Osteocyte (in vitro differentiated cells): ENCODE measurements around the gene PTPRN2. TPM values are rescaled to one million over a fixed set of nuclear protein-coding genes. Genes with fewer than 3 reads are reported as not detected.

Experiments used
- DNase-seq: peaks from one replicate; pipeline ENCODE4 v3.0.0; 2021; ENCODE audit warnings: mixed read lengths; ENCODE audit not compliant: unreplicated experiment; ENCODE audit errors: extremely low spot score
- H3K27ac Mint-ChIP-seq: one replicate; pipeline ENCODE4 v1.8.0; 2021; ENCODE audit warnings: mild to moderate bottlenecking, mixed read lengths; ENCODE audit not compliant: unreplicated experiment
- H3K27me3 Mint-ChIP-seq: one replicate; pipeline ENCODE4 v1.8.0; 2021; ENCODE audit warnings: mixed read lengths; ENCODE audit not compliant: unreplicated experiment
- H3K36me3 Mint-ChIP-seq: one replicate; pipeline ENCODE4 v1.8.0; 2021; ENCODE audit warnings: mixed read lengths; ENCODE audit not compliant: unreplicated experiment
- H3K4me1 Mint-ChIP-seq: one replicate; pipeline ENCODE4 v1.8.0; 2021; ENCODE audit warnings: mixed read lengths; ENCODE audit not compliant: unreplicated experiment
- H3K4me3 Mint-ChIP-seq: one replicate; pipeline ENCODE4 v1.8.0; 2021; ENCODE audit warnings: mild to moderate bottlenecking, moderate library complexity, mixed read lengths; ENCODE audit not compliant: unreplicated experiment
- H3K9me3 Mint-ChIP-seq: one replicate; pipeline ENCODE4 v1.8.0; 2021; ENCODE audit warnings: mixed read lengths; ENCODE audit not compliant: unreplicated experiment
- total RNA-seq: library from RNA; stranded (reverse); gene quantifications from 2 replicates; pipeline ENCODE4 v1.2.1, GENCODE V29; 2021
- TF ChIP-seq, protein P1 (sequence below): fragments of 200-600 bp; sonication (generic); IDR thresholded peaks from 2 replicates; pipeline ENCODE4 v1.5.0; 2021; ENCODE audit warnings: antibody characterized with exemption, mild to moderate bottlenecking, moderate library complexity

Gene PTPRN2
- total RNA-seq, 1 donor from 2014 or later, result 0.59 TPM

DNA sequence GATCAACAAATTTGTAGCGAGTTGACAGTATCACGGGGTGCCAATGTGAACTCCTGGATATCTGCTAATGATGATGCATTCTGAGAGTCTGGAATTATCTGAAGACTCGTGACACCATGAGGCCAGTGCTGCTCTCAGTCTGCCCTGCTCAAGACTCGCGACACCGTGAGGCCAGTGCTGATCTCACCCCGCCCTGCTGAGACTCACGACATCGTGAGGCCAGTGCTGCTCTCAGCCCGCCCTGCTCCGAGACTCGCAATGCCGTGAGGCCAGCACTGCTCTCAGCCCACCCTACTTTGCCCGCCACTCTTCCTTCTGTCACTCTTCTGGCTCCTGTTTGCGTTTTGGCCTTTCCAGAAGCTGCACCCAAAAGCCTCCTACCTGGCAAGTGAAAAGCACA lies 411.8 kb downstream of the PTPRN2 start:
- TF ChIP-seq, protein P1, sequence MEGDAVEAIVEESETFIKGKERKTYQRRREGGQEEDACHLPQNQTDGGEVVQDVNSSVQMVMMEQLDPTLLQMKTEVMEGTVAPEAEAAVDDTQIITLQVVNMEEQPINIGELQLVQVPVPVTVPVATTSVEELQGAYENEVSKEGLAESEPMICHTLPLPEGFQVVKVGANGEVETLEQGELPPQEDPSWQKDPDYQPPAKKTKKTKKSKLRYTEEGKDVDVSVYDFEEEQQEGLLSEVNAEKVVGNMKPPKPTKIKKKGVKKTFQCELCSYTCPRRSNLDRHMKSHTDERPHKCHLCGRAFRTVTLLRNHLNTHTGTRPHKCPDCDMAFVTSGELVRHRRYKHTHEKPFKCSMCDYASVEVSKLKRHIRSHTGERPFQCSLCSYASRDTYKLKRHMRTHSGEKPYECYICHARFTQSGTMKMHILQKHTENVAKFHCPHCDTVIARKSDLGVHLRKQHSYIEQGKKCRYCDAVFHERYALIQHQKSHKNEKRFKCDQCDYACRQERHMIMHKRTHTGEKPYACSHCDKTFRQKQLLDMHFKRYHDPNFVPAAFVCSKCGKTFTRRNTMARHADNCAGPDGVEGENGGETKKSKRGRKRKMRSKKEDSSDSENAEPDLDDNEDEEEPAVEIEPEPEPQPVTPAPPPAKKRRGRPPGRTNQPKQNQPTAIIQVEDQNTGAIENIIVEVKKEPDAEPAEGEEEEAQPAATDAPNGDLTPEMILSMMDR, result no peak
- Mint-ChIP-seq H3K36me3 (no peaks in the 10 kb centered on the region), H3K4me3 (no peak overlapping the region), H3K27me3 (no peaks in the 10 kb centered on the region), H3K9me3 (peaks cover 56% of the 10 kb centered on the region), H3K27ac (no peak overlapping the region), H3K4me1 (no peaks in the 10 kb centered on the region)
- peak; percentile 84 for DNase-seq

DNA sequence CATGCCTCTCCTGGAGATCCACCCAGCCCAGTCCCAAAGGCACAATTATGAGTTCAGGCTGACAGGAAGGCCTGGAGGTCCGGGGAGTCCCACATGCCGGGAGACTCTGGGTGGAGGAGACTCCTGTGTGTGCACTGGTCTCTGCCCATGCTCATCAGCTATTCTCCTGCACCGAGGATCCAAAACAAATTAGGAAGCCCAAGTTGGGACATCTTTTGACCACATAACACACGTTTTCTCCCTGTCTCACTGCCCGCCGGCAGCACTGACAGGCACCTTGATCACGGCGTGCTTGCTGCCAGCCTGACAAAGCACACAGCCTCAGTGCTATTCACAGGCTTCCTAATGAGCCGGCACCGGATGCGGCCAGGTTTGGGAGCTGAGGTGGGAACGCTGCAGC lies 412.7 kb downstream of the PTPRN2 start:
- TF ChIP-seq, protein P1, result no peak
- Mint-ChIP-seq H3K36me3 (no peaks in the 10 kb centered on the region), H3K27me3 (no peaks in the 10 kb centered on the region), H3K4me3 (no peak overlapping the region), H3K4me1 (no peaks in the 10 kb centered on the region), H3K9me3 (peaks cover 53% of the 10 kb centered on the region), H3K27ac (no peak overlapping the region)
- DNase-seq, result peak; percentile 68

DNA sequence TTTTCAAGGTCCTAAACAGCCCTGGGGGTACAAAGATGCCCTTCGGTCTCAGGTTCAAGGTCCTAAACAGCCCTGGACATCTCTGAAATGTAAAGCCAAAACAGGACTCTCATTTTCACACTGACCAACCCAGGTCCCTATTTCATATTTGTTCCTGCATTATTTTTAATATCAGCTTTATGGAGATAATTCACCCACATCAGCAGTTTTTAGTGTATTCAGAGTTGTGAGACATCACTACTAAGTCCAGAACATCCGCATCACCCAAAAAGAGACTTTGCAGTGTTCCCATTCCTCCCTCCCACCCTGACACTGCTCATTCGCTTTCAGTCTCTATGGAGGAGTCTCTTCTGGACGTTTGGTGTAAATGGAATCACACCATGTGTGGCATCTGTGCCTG lies 420.2 kb downstream of the PTPRN2 start:
- DNase-seq, result no peak
- no peak overlapping the region for H3K27ac Mint-ChIP-seq
- no peaks in the 10 kb centered on the region for H3K27me3 Mint-ChIP-seq
- no peaks in the 10 kb centered on the region for H3K36me3 Mint-ChIP-seq
- TF ChIP-seq, protein P1, result no peak
- H3K4me1 Mint-ChIP-seq, result no peaks in the 10 kb centered on the region
- no peak overlapping the region for H3K4me3 Mint-ChIP-seq
- peaks cover 45% of the 10 kb centered on the region for H3K9me3 Mint-ChIP-seq

DNA sequence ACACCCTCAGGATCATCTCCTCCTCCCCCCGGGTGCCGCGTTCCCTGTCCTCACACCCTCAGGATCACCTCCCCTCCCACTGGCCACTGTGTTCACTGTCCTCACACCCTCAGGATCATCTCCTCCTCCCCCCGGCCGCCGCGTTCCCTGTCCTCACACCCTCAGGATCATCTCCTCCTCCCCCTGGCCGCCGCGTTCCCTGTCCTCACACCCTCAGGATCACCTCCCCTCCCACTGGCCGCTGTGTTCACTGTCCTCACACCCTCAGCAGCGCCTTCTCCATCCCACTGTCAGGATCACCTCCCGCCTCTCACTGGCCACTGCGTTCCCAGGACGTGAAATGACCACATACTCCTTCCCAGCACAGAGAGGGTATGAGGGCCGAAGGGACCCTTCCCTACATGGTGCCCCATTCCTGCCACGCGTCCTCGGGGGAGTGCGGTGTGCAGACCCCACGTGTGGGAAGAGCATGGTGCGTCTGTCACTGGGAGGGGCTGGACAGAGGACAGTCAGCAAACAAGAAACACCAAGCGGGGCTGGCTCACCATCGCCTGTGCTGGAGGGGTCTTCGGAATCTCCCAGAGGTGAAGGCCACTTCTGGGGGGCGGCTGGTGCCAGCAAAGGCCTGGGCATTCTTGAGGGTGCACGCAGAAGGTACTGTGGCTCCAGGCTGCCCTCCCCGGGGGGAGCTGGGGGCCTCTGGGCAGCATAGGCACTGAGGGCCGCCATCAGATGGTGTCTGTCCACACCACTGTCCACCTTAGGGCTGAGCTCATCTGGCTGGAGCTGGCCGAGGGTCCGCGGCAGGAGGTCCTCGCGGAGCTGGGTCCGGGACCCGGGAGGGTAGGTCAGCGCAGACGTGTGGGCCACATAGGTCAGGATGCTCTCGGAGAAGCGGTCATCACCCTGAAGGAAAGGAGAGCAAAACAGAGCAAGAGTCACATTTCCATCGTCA lies 421.0 kb downstream of the PTPRN2 start:
- H3K27ac Mint-ChIP-seq, result no peak overlapping the region
- DNase-seq, result no peak
- no peaks in the 10 kb centered on the region for H3K27me3 Mint-ChIP-seq
- H3K4me1 Mint-ChIP-seq, result no peaks in the 10 kb centered on the region
- H3K36me3 Mint-ChIP-seq, result no peaks in the 10 kb centered on the region
- TF ChIP-seq, protein P1, result no peak
- H3K9me3 Mint-ChIP-seq, result peaks cover 49% of the 10 kb centered on the region
- no peak overlapping the region for H3K4me3 Mint-ChIP-seq

DNA sequence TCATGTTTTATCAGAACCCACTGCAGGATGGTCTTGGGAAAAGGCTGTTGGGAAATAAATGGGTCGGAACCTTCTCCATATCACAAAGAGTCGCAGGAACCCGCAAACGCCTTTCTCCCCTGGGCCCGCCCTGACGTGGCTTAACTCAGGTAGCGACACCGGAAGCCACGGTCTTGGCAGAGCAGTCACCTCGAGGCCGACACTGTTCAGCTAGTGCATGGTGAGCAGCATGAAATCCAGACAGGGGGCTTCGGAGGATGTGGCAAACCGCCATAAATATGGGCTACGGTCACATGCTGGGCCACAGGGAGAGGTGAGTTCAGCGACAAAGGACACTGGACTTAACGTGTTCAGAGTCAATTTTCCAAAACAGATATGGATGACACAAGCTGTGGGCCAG lies 421.9 kb downstream of the PTPRN2 start:
- Mint-ChIP-seq H3K27me3 (no peaks in the 10 kb centered on the region), H3K9me3 (peaks cover 56% of the 10 kb centered on the region), H3K4me3 (no peak overlapping the region), H3K36me3 (no peaks in the 10 kb centered on the region), H3K4me1 (no peaks in the 10 kb centered on the region), H3K27ac (no peak overlapping the region)
- no peak for DNase-seq
- TF ChIP-seq, protein P1, result no peak
